Heart left ventricle (tissue), 13 donors: Measurements from ENCODE around the gene WDR90.

Experiments
- CTCF ChIP-seq, 12 donors: fragments of 200-600 bp; sonication (generic) in 4 of 12; IDR thresholded peaks; one replicate each; pipeline versions ENCODE4 v1.5.0 to v1.8.0; 2018 to 2022; ENCODE audit warnings: antibody characterized with exemption in 12 of 12, mild to moderate bottlenecking in 5 of 12
- POLR2A ChIP-seq, 2 donors: fragments of 450-650 bp; IDR thresholded peaks; one replicate each; pipeline ENCODE4 v1.6.1; 2017; ENCODE audit warnings: antibody characterized with exemption in 2 of 2, mild to moderate bottlenecking in 2 of 2, moderate library complexity in 2 of 2
- donor health status: ischemic (EF 13 %, LVEDD 7.1; RV severe dilation, severe dysfunction).
- donor health status: DM: no; HTN: yes; CAD: no.
- donor health status: DM: no; HTN: no; CAD: no.
- donor health status: ischemic (EF 25% LVEDD 6.9; RV normal size, moderate dysfunction).
- donor health status: ischemic (EF 25% LVEDD 5.7; RV mildly dilated, moderate dysfunction).
- donor health status: ischemic (EF 35%, LVEDD 5.7; RV mildly dilated, moderate dysfunction).
- donor health status: nonischemic (EF 11% LVEDD 7.7; RV severe dilation, severe dysfunction).
- donor health status: DM: yes; HTN: yes; CAD: no.
- donor health status: PGD.
- donor health status: ischemic (EF 29% LVEDD 5.4; RV normal size, mild dysfunction).
- donor health status: nonischemic (EF 23%, LVEDD 6.1; RV moderate dilation, normal function).

- TF ChIP-seq CTCF (IDR thresholded peaks at IDR 0.05) (no peak), POLR2A (IDR thresholded peaks at IDR 0.05) (no peak)
Measured at GRCh38 chr16:668519-669171, 19.5 kb downstream of the WDR90 start.
